ENCODE measurements around the gene PGD. TPM values are rescaled to one million over a fixed set of nuclear protein-coding genes. Genes with fewer than 3 reads are reported as not detected.

The PGD gene
- total and polyA plus RNA-seq, 2 donors (not counting 1 experiment from before 2014, with no cell fraction given): 13.7 to 56.7 TPM

DNA sequence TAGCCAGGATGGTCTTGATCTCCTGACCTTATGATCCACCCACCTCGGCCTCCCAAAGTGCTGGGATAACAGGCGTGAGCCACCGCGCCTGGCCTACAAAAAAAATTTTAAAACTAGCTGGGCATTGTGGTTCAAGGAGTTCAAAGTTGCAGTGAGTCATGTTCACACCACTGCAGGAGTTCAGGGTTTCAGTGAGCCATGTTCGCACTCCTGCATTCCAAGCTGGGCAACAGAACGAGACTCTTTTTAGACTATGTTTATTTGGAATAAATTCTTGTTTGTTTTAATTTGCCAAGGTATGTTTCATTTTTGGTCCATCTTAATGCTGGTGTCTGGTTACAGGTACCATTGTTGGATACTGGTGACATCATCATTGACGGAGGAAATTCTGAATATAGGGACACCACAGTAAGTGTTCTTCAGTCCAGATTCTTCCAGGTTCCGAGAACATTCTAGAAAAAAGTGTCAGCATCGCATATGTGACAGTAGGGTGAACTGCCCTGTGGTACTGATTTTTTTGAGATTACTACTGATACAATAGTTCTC, 3.9 kb downstream of the PGD start:
- Histone ChIP-seq H3K4me3 (ENCODE audit: control extremely low read depth in 1 of 5, extremely low read depth in 1 of 5, insufficient read depth in 1 of 5, low read depth in 2 of 5, low read length in 4 of 5) (no peak overlapping the region), H2AFZ (ENCODE audit: insufficient read depth, low read depth, low read length, poor library complexity, severe bottlenecking) (no peak overlapping the region), H3K27me3 (replicated peaks in 1 of 4; ENCODE audit: control extremely low read depth in 1 of 4, control insufficient read depth in 3 of 4, insufficient read depth in 4 of 4, low read length in 3 of 4) (no peaks in the 10 kb centered on the region), H3K27ac (ENCODE audit: low read length in 2 of 2) (no peak overlapping the region), H3K4me1 (ENCODE audit: control insufficient read depth in 2 of 2, insufficient read depth in 2 of 2, low read length in 2 of 2) (peaks cover 9 to 17% of the 10 kb centered on the region in 2 donors), H3K9me3 (ENCODE audit: control extremely low read depth in 1 of 3, control insufficient read depth in 2 of 3, insufficient read depth in 1 of 3, low read length in 2 of 3) (no peaks in the 10 kb centered on the region), H3K9ac (ENCODE audit: low read length) (no peak overlapping the region), H3K79me2 (ENCODE audit: control insufficient read depth, insufficient read depth, low read length) (peaks cover 11% of the 10 kb centered on the region), H3K4me2 (replicated peaks; ENCODE audit: low read depth, low read length, poor library complexity, severe bottlenecking) (no peak overlapping the region), H3K36me3 (replicated peaks in 1 of 2; ENCODE audit: control extremely low read depth in 1 of 2, control insufficient read depth in 1 of 2, extremely low read depth in 1 of 2, insufficient read depth in 2 of 2, low read length in 1 of 2) (peaks cover 2 to 34% of the 10 kb centered on the region in 2 experiments), H4K20me1 (ENCODE audit: control insufficient read depth, insufficient read depth, low read length, poor library complexity, severe bottlenecking) (peaks cover 4% of the 10 kb centered on the region)
- no peak overlapping the region for H3K4me3 Mint-ChIP-seq
- no peak overlapping the region for H3K27ac Mint-ChIP-seq
- peaks cover 19% of the 10 kb centered on the region for H3K4me1 Mint-ChIP-seq
- H3K9me3 Mint-ChIP-seq (ENCODE audit: insufficient read depth): no peaks in the 10 kb centered on the region
- no peak for ATAC-seq (ENCODE audit: low read depth)
- H3K27me3 Mint-ChIP-seq: no peaks in the 10 kb centered on the region
- intact Hi-C loops (cut with micrococcal nuclease): no loop called here
- TF ChIP-seq, protein P1, sequence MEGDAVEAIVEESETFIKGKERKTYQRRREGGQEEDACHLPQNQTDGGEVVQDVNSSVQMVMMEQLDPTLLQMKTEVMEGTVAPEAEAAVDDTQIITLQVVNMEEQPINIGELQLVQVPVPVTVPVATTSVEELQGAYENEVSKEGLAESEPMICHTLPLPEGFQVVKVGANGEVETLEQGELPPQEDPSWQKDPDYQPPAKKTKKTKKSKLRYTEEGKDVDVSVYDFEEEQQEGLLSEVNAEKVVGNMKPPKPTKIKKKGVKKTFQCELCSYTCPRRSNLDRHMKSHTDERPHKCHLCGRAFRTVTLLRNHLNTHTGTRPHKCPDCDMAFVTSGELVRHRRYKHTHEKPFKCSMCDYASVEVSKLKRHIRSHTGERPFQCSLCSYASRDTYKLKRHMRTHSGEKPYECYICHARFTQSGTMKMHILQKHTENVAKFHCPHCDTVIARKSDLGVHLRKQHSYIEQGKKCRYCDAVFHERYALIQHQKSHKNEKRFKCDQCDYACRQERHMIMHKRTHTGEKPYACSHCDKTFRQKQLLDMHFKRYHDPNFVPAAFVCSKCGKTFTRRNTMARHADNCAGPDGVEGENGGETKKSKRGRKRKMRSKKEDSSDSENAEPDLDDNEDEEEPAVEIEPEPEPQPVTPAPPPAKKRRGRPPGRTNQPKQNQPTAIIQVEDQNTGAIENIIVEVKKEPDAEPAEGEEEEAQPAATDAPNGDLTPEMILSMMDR (IDR thresholded peaks at IDR 0.05): no peak
- no peak for TF ChIP-seq EZH2 (IDR thresholded peaks at IDR 0.05; ENCODE audit: borderline replicate concordance, insufficient read depth, low read depth, low read length, poor library complexity, severe bottlenecking)
- WGBS (ENCODE audit: insufficient coverage): 97% methylated on average over 5 of the region's 9 CpGs
- POLR2A ChIA-PET: no interaction called here
- no peak for DNase-seq
- CTCF ChIA-PET: no interaction called here

DNA sequence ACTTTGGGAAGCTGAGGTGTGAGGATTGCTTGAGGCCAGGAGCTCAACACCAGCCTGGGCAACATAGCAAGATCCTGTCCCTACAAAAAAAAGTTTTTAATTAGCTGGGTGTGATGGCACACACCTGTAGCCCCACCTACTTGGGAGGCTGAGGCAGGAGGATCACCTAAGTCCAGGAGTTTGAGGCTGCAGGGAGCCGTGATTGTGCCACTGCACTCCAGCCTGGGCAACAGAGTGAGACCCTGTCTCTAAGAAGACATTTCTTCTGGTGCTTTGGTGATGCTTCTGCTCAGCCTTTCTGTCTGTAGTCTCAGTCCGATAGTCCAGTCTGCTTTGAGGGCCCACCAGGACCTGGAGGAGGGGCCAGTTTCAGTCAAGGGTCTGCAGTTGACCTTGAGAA, 8.3 kb downstream of the PGD start:
- no peaks in the 10 kb centered on the region for H3K4me1 ChIP-seq (ENCODE audit: control insufficient read depth in 2 of 2, insufficient read depth in 2 of 2, low read length in 2 of 2)
- TF ChIP-seq, protein P1 (IDR thresholded peaks at IDR 0.05): no peak
- no peak for TF ChIP-seq EZH2 (IDR thresholded peaks at IDR 0.05; ENCODE audit: borderline replicate concordance, insufficient read depth, low read depth, low read length, poor library complexity, severe bottlenecking)
- no peak overlapping the region for H3K9ac ChIP-seq (ENCODE audit: low read length)
- no peaks in the 10 kb centered on the region for H3K9me3 Mint-ChIP-seq (ENCODE audit: insufficient read depth)
- no peak overlapping the region for H3K4me3 Mint-ChIP-seq
- no peaks in the 10 kb centered on the region for H4K20me1 ChIP-seq (ENCODE audit: control insufficient read depth, insufficient read depth, low read length, poor library complexity, severe bottlenecking)
- no peaks in the 10 kb centered on the region for H3K27me3 Mint-ChIP-seq
- H3K27ac Mint-ChIP-seq: no peak overlapping the region
- intact Hi-C loops (cut with micrococcal nuclease): no loop called here
- ATAC-seq (ENCODE audit: low read depth) (no peak), DNase-seq (no peak)
- H2AFZ ChIP-seq (ENCODE audit: insufficient read depth, low read depth, low read length, poor library complexity, severe bottlenecking): no peak overlapping the region
- CTCF ChIA-PET: no interaction called here
- H3K36me3 ChIP-seq (replicated peaks in 1 of 2; ENCODE audit: control extremely low read depth in 1 of 2, control insufficient read depth in 1 of 2, extremely low read depth in 1 of 2, insufficient read depth in 2 of 2, low read length in 1 of 2): peaks cover 2 to 63% of the 10 kb centered on the region in 2 experiments
- H3K4me3 ChIP-seq (ENCODE audit: control extremely low read depth in 1 of 5, extremely low read depth in 1 of 5, insufficient read depth in 1 of 5, low read depth in 2 of 5, low read length in 4 of 5): no peak overlapping the region
- no peak overlapping the region for H3K27ac ChIP-seq (ENCODE audit: low read length in 2 of 2)
- no peaks in the 10 kb centered on the region for H3K9me3 ChIP-seq (ENCODE audit: control extremely low read depth in 1 of 3, control insufficient read depth in 2 of 3, insufficient read depth in 1 of 3, low read length in 2 of 3)
- POLR2A ChIA-PET: no interaction called here
- 100% methylated on average over 2 of the region's 2 CpGs for WGBS (ENCODE audit: insufficient coverage)
- no peaks in the 10 kb centered on the region for H3K27me3 ChIP-seq (replicated peaks in 1 of 4; ENCODE audit: control extremely low read depth in 1 of 4, control insufficient read depth in 3 of 4, insufficient read depth in 4 of 4, low read length in 3 of 4)
- no peaks in the 10 kb centered on the region for H3K79me2 ChIP-seq (ENCODE audit: control insufficient read depth, insufficient read depth, low read length)
- no peak overlapping the region for H3K4me2 ChIP-seq (replicated peaks; ENCODE audit: low read depth, low read length, poor library complexity, severe bottlenecking)
- no peaks in the 10 kb centered on the region for H3K4me1 Mint-ChIP-seq

Data from B cell (primary cell).